OCI-LY3 (cell line): Measurements from ENCODE around the gene DPH3.

ENCODE experiments used
- EZH2phosphoT487 ChIP-seq: fragments of 200-600 bp; shearing (Covaris generic); IDR thresholded peaks from 2 replicates; pipeline ENCODE4 v1.6.1; 2018; ENCODE audit warnings: antibody characterized with exemption, mixed run types, low read depth
- TF ChIP-seq, protein P1 (sequence below): fragments of 200-600, 300-600 bp; sonication (generic); IDR thresholded peaks from 2 replicates; pipeline ENCODE4 v1.5.1; 2014; ENCODE audit warnings: antibody characterized with exemption, low read length, low read depth

DNA sequence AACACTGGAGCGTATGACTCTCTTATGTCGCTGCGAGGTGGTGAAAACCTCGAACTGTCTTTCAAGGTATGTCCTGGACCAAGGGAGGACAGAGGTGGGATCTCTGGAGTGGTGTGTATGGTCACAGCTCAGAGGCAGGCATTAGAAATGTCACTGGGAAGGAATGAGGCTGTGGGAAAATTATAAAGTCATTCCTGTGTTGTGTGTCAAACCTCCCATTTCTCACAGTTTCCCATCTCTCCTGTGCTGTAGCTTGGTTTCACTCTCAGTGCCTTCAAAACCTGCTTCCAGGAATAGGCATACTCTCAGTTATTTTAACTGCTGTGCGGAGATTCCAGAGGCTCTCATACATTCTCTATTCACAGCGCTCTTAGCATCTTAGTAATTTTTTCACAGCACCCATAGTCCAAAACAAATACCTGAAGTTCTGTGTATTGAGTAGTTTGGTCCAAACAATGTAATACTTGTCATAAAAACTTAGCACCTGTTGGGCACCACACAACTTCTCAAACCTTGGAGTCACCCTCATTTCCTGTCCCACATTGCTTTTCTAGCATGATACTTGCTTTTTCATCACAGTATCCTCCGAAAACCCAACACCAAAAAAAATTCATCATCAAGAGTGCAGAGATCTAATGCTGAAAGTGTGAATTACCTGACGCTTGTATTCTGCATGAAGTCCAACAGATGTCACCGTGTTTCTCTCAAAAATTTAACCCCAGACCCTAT lies 53.4 kb downstream of the DPH3 start:
- TF ChIP-seq, protein P1, sequence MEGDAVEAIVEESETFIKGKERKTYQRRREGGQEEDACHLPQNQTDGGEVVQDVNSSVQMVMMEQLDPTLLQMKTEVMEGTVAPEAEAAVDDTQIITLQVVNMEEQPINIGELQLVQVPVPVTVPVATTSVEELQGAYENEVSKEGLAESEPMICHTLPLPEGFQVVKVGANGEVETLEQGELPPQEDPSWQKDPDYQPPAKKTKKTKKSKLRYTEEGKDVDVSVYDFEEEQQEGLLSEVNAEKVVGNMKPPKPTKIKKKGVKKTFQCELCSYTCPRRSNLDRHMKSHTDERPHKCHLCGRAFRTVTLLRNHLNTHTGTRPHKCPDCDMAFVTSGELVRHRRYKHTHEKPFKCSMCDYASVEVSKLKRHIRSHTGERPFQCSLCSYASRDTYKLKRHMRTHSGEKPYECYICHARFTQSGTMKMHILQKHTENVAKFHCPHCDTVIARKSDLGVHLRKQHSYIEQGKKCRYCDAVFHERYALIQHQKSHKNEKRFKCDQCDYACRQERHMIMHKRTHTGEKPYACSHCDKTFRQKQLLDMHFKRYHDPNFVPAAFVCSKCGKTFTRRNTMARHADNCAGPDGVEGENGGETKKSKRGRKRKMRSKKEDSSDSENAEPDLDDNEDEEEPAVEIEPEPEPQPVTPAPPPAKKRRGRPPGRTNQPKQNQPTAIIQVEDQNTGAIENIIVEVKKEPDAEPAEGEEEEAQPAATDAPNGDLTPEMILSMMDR: peak; percentile 21; the same call in 1 of the 2 replicates
- TF ChIP-seq EZH2phosphoT487: no peak
